HG02610 (cell line): Measurements from ENCODE around the gene VAT1L.
"Not testable (repeated sequence)": the region's sequence is repeated elsewhere in the genome, so short reads cannot be mapped to it uniquely, and the experiment has no call there.

ENCODE experiments used
- ATAC-seq: cut with Tn5 transposase; IDR thresholded peaks from one replicate; pipeline ENCODE4 v1.9.1; 2021; ENCODE audit warnings: mild to moderate bottlenecking, moderate library complexity; ENCODE audit not compliant: unreplicated experiment

The VAT1L gene

DNA sequence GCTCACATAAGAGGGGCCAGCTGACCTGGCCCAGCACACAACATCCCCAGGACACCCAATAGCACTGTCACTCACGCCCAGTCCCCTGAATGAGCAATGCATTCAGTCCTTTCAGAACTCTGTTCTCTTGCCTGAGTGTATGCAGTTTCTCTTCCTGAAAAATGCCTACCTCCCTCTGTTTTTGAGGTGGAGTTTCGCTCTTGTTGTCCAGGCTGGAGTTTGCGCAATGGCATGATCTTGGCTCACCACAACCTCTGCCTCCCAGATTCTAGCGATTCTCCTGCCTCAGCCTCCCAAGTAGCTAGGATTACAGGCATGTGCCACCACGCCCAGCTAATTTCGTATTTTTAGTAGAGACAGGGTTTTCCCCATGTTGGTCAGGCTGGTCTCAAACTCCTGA is 159.2 kb downstream of the VAT1L start:
- not testable (repeated sequence) for ATAC-seq

GRCh38 chr16:77948835-77949234 is 160.5 kb downstream of the VAT1L start:
- ATAC-seq: no peak

- ATAC-seq: no peak
Observed at GRCh38 chr16:77949445-77949844, 161.1 kb downstream of the VAT1L start.

DNA sequence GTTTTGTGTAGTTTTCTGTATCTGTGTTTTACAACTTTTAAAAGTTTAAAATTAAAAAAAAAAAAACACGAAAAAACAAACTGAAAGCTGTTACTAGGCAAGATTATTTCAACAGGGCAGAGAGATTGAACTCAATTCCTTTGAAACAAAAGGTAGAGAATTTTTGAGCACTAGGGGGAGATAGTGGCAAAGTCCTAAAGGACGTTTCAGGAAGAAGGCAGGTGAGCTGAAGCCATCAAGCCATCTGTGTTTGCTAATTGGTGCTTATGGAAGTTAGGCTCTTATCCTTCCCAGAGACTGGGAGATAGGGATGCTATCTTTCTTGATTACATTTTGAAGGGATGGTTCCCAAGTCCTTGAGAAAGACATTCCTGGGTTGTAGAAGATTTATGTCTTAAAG is 163.4 kb downstream of the VAT1L start:
- ATAC-seq: no peak

DNA sequence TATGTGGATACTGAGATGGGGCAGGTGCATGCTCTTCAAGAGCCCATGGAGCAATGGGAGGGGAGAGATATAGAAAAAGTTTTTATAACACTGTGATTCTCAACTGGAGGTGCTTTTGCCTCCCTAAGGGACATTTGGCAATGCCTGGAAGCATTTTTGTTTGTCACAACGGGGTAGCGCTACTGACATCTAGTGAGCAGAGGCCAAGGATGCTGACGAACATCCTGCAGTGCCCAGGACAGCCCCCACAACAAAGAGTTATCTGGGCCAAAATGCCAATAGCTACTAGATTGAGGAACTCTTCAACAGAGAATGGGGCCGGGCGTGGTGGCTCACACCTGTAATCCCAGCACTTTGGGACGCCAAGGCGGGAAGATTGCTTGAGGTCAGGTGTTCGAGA is 166.8 kb downstream of the VAT1L start:
- ATAC-seq: no peak

DNA sequence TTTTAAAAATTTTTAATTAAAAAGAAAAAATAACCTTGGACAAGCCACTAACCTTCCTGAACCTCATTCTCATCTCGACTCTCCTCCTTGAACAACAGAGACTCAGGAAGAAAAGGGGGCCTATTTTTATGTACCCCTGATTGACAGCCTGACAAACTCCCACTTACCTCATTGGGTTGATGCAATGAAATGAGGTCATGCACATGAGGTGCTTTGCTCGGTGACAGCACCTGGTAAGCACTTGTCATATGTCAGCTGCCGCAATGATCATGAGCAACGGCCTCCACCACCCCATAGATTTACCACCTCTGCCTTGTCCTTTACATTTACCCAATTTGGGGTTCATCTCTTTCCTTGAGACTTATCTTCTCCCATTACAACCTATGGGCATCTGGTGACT is 167.9 kb downstream of the VAT1L start:
- no peak for ATAC-seq

DNA sequence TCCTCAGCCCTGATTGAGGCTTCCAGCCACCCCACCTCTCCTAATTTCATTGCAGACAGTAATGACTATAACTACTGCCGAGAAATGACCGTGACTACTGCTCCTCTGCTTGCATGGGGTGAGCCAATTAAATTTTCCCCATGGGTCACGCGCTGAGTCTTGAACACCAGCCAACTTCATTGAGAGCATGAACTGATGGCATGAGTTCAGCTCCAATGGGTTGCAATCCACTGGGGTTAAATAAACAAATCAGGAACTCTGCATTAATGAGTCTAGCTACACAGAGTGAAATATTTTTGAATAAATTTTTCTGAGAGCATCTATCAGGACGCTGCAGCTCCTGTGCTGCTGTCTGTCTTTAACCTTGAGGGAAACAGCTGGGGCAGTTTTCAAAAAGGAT is 172.4 kb downstream of the VAT1L start:
- no peak for ATAC-seq

GRCh38 chr16:77961814-77962213 is 173.4 kb downstream of the VAT1L start:
- ATAC-seq: no peak

GRCh38 chr16:77962689-77963088 is 174.3 kb downstream of the VAT1L start:
- no peak for ATAC-seq

DNA sequence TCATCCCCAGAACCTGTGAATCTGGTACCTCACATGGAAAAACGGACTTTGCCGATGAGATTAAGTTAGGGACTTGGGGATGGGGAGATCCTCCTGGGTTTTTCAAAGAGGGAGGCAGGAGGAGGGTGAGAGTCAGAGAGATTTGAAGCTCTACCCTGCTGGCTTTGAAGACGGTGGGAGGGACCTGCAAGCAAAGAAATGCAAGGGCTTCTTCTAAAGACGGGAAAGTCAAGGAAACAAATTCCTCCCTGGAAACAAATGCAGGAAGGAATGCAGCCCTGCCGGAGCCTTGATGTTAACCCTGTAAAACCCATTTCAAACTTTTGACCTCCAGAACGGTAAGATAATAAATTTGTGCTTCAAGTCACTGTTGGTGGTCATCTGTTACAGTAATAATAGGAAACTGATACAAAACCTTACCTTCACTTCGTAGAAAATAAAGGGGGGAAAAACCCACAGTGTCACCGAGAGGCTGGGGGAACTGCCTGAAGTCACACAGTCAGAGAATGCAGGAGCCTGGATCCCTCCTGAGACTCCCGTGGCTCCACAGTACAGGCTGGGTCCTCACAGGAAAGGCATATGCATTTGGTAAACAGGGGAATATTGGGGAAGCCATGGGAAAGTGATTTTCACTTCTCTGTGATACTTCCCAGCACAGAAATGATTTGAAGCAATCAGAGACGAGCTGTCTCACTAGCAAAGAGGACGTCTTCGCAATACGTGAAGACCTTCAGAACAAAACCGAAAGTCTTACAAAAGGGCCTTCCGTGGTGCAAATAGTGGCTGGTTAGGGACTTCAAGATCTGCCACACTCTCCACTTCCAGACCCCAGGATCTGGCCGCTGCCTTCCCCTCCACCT is 175.1 kb downstream of the VAT1L start:
- peak; percentile 55 for ATAC-seq

GRCh38 chr16:77965346-77965745 is 177.0 kb downstream of the VAT1L start:
- ATAC-seq: no peak

- no peak for ATAC-seq
Observed at GRCh38 chr16:77967054-77967904, 178.9 kb downstream of the VAT1L start.

DNA sequence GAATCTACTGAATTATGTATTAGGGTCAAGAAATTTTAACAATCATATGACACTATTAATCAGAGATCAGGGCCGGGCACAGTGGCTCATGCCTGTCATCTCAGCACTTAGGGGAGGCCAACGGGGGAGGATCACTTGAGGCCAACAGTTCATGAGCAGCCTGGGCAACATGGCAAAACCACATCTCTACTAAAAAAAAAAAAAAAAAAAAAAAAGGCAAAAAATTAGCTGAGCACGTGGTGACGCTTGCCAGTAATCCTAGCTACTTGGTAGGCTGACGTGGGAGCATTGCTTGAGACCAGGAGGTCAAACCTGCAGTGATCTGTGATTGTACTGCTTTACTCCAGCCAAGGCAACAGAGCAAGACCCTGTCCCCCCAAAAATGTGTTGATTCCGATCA is 181.5 kb downstream of the VAT1L start:
- ATAC-seq: no peak

- no peak for ATAC-seq
Observed at GRCh38 chr16:77970371-77970770, 182.0 kb downstream of the VAT1L start.

DNA sequence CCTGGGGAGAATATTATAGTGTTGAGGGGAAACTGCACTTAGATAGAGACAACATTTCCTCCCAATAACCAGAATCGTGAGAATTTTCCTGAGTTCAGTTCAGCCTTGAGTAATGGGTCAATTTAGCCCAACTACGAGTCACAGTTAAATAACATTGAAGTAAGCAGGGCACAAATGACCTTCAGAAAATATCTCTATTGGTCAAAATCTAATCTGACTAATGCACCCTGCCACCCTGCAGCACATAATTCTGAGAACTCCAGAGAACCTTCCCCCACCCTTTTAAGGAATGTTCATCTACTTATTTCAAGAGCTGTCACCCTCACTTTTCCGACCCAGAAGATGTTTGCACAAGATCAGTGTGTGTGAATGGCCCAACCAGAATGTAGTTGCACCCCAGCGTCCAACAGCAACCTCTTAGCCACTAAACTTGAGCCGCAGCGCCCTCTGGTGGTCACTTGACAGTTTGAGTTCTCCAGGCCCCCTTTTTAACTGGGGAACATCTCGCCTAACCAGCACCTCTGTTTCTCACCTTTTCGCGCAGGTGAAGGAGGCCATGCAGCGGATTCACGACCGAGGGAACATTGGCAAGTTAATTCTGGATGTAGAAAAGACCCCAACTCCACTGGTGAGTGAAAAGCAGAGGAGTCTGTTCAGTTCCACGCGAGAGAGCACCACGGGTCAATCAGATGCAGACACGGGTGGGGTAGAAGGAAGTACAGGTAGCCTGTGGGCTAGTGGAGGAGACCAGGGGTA is 183.1 kb downstream of the VAT1L start:
- ATAC-seq: peak; percentile 62

DNA sequence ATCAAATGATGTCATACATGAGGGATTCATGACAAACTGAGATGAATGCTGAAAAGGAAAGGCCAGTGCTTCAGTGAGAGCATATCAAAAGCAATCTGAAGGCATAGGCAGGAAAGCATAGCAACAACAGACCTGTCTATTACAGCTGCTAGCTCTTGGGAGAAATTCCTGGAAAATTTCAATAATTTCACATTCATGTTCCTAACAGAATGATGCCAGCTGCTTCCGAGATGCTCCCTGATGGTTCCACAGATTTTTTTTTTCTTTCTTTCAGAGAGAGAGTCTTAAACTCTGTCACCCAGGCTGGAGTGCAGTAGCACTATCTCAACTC is 183.7 kb downstream of the VAT1L start:
- ATAC-seq: no peak

- no peak for ATAC-seq
Observed at GRCh38 chr16:77974883-77975282, 186.5 kb downstream of the VAT1L start.

DNA sequence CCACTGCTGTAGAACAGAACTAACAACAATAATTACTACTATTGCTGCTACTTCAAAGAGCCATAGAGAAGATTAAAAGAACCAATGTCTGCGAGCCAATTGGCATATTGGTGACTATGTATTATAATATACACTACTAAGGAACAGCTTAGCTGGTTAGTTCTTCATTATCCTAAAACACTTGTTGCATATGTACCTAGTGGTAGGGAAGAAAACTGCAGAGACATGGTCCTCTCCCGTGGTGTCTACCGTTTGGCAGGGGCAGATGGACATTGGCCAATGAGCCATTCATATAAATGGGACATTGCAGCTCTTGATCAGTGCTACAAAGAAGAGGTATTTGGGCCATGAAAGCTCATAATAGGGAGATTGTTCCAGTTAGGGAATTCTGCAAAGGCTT is 187.6 kb downstream of the VAT1L start:
- ATAC-seq: no peak

GRCh38 chr16:77977339-77977738 is 189.0 kb downstream of the VAT1L start:
- no peak for ATAC-seq

GRCh38 chr16:77985111-77985510 is 196.7 kb downstream of the VAT1L start:
- ATAC-seq: no peak

DNA sequence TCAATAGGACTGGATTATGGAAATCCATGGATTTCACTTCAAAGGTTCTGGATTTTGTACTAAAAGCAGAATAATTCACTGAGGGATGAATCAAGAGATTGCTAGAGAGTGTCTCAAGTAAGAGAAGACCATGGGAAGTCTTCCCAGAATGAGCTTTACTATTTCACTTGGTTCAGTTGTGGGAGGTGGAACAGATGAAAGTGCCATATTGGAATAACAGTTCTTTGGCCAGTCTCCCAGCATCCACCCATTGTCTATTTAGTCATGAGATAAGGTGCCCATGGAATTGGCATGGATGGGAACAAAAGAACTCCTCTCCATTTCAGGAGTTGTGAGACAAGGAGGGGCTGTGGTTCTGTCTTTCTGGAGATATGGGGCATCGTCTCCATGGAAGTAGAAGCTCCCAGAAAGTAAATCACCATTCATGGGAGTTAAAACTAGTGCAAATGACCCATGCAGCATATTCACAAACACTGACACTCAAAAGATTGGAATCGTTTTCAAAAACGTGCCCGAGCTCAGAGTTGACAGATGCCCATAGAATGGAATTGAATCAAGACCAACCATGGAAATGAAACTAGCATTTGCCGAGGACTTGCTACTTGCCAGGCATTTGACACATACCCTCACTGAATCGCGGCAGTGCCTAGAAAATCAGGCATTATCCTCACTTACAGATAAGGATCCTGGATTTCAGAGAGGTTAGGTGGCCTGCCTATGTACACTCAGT is 197.8 kb downstream of the VAT1L start:
- no peak for ATAC-seq
